HG03196 (cell line): ENCODE results near the gene GPR84.
"Not testable (repeated sequence)": the region's sequence is repeated elsewhere in the genome, so short reads cannot be mapped to it uniquely, and the experiment has no call there.

Experiments used
- ATAC-seq: cut with Tn5 transposase; IDR thresholded peaks from one replicate; pipeline ENCODE4 v1.9.1; 2021; ENCODE audit not compliant: unreplicated experiment

Gene GPR84

DNA sequence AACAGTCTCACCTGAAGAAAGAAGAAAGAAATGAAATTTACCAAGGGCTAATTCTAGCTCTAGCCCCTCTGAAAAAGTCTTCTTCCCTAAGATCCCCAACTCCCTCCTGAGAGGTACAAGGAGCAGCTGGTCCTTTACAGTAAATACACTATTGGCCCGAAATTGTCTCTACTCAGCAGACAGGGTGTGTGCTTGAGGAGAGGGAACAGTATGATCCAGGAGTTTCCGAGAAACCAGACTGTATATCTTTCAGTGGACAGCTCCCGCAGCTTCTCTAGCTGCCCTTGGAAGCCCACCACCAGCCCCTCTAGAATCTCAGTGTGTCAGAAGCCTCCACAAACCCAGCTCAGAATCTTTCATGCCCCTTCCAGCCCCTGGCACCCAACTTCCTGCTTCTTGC, 8.1 kb downstream of the GPR84 start:
- no peak for ATAC-seq

DNA sequence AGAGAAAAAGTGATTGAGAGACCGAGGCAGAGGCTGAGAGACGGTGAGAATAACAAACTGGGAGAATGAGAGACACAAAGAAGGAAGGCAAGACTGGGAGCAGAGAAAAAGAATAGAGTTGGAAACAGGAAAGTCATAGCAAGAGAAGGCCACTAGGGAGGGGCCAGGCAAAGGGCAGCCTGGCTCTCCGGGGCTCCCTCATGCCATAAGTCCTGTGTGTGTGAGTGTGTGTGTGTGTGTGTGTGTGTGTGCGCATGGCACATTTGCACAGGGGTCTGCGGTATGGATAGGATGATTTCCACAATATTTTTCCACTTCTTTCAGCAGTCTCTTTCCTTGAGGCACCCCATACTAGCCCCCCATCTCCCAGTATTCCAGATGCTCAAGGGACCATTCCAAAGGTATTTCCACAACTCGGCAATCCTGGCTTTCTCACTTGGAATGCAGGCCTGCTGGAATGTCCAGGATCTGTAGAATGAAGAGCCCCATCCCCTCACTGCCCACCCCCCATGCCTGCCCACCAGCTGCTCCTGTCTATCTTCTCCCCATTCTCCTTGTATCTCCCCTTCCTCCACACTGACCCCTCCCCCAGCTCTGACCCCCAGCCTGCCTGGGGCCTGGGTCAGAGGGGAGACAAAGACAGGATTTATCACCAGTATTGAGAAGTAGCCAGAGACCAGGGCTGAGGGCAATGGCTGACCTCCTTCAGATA, 9.0 kb downstream of the GPR84 start:
- ATAC-seq: no peak

DNA sequence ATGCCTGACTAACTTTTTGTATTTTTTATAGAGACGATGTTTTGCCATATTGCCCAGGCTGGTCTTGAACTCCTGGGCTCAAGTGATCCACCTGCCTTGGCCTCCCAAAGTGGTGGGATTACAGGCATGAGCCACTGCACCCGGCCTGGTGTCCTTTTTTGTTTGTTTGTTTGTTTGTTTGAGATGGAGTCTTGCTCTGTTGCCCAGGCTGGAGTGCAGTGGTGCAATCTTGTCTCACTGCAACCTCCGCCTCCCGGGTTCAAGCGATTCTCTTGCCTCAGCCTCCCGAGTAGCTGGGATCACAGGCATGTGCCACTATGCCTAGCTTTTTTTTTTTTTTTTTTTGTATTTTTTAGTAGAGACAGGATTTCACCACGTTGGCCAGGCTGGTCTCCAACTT, 10.0 kb downstream of the GPR84 start:
- ATAC-seq: not testable (repeated sequence)

DNA sequence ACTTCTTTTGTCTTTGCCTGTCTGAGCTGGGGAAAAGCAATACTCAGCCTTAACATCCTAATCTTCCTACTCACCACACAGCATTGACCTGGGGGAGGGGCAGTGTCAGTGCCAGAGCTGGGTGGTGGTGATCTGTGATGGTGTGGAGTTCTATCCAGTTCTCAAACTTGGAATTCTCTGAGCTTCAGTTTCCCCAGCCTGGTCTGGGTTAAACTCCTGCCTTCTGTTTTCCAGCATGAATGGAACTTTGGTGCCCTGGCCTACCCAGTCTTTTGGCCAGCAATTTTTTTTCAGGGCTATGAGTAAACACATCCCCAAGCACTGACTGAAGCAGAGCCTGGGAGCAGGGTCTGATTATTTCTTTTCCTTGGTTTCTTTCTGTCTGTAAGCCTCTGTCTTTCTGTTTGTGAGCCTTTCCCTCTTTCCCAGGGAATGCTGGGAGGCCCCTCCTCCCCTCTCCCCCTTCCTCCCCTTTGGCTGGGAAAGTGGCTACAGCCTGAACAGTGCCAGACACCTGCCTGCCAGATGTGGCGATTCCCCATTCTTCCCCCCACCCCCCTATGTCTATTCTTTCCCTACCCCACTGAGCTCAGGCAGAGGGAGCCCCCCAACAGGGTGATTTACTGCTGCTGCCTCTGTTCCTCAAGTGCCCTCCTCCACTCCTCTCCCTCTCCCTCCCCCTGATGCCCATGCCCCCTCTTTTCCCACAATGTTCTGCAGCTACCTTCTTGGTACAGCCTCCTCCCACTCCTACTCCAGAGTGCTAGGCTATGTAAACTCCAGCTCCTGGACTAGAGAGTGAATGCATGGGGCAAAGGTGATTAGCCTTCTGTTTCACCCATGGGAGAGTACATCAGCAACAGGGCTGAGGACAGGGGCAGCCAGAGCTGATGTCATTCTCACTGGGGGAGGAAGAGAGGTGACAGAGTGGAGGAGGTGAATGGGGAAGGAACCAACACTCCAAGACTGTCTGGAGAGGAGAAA, 11.1 kb downstream of the GPR84 start:
- ATAC-seq: no peak

DNA sequence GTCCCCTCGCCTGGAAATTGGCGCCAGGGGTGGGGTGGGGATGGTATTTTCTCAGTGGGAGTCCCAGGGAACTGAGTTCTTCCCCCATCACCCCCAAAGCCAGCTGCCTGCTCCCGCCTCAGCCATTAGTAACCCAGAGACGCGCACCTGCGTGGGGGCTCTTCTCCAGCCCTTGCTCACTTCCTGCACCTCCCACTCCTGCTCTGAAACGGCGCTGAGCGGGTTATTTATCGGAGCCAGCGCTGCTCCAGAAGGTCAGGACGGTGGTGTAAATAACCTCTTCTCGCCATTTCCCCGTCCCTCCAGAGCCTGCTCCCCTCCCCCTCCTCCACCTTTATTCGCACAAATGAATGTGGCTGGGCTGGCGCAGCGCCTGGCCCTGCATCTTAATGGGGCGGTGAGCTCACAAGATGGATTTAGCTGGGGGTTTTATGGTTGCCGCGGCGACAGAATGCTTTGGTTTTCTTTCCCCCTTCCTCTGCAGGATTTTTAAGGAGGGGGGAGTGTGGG, 12.2 kb downstream of the GPR84 start:
- ATAC-seq: no peak

DNA sequence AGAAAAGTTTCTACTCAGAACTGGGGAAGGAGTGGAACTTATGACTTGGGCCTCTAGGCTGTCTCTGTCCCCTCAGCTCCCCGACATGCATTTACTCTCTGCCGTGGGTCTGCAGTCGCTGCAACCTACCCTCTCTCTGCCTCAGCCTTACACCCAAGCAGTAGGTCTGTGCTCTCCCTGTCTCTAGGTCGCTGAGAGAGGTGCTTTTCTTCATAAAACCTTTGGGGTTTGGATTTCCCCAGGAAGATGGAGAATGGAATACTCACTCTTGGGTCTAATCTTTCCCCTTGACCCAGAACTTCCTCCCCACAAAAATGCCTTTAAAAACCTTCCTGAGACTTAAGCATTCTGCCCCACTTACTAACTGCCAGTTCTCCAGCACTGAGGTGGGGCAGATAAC, 12.9 kb downstream of the GPR84 start:
- no peak for ATAC-seq

DNA sequence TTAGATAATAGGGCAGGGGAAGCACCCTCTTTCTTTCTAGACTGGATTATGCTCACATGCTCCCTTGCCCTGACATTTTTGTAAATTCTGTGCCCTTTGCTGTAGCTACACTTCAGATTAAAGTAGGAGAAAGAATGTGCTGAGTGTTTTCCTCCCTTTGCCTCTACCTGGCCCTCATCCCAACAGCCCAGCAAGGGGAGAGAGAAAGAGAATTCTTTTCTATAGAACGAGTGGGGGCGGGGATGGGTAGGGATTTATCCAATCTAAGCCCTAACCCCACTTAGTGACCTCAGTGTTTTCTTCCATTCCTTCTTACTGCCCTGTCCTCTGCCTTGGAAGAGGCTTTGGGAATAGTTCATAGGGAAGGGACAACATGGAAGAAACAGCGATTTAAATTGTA, 13.5 kb downstream of the GPR84 start:
- ATAC-seq: no peak

DNA sequence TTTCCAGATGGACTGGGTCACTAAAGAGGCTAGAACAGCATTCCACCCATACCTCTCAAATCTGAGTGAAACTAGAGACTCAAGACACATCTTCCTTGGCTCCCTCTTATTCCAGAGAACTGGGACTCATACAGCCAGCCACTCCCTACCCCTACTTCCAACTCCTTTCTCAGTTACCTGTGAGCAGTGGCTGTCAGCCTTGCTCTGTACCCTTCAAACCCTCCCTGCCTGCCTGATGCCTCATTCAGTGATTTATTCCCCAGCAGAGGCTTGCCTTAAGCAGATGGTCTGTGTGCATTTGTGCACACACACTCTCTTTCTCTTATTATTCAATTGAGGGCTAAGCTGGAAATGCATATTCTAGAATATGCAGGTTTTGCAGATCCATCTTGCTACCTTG, 14.6 kb downstream of the GPR84 start:
- no peak for ATAC-seq

DNA sequence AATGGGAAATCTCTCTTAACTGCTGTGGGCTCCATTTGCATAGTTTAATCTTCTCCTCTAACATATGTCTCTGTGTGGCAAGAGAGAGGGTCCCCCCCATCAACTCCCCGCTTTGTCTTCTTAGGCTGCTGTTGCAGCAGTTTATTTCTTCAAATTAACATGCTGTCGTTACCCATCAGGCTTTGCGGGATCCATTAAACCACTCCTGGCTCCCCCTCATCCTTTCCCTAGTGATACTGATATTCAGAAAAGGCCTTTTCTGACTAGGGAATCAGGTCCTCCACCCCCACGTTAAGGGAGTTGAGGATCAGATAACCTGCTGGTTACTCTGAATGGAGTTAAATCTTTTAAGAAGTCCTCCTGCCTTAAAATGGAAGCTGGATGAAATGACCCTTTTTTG, 15.2 kb downstream of the GPR84 start:
- ATAC-seq: no peak

DNA sequence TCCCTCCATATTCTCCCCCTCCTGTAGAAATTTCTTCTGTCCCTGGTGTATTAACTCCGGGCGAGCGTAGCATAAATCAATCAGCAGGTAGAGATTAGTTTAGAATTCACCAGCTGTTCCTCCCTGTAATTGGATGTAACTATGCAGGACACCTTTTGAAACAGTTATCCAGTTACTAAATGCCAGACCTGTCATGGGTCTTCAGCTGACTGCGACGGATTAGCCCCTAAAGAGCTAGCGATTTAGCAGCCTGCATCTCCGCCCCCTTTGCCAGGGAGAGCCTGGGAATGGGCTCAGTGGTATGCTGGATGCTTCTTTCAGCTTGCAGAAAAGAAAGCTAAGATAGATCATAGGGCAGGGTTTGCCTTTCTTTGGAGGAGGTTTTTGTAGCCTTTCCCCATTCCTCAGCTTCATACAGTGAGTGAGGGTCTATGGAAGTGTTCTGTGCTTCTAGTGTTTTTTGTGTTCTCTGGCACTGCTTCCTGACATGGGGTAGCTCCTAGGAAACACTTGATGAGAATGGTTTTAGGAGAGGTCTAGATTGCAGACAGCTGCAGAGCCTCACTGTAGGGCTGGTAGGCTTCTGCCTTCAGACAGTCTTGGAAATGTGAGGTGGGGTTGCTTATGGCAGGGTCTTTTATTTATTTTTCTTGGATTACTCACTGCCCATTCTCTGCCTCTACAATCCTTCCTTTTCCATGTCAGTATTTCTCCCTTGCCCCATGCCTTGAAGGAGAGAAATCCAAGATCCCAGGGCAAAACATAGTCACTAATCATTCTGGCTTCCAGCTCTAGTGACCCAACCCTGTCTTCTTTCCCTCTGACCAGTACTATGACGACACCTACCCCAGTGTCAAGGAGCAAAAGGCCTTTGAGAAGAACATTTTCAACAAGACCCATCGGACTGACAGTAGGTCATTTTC, 22.6 kb downstream of the GPR84 start:
- ATAC-seq: no peak

DNA sequence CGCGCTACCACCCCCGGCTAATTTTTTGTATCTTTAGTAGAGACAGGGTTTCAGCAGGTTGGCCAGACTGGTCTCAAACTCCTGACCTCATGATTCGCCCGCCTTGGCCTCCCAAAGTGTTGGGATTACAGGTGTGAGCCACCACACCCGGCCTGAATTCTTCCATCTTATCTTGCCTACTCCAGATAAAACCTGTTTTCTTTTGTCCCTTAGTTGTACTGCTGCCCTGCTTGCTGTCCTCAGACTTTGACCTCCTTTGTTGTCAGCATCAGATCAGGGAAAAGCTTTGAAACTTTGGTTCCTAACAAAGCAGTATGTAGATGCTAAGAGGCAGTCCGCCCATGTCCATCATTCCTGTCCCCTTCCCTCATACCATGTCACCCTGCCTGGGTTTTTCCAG, 23.4 kb downstream of the GPR84 start:
- ATAC-seq: no peak

DNA sequence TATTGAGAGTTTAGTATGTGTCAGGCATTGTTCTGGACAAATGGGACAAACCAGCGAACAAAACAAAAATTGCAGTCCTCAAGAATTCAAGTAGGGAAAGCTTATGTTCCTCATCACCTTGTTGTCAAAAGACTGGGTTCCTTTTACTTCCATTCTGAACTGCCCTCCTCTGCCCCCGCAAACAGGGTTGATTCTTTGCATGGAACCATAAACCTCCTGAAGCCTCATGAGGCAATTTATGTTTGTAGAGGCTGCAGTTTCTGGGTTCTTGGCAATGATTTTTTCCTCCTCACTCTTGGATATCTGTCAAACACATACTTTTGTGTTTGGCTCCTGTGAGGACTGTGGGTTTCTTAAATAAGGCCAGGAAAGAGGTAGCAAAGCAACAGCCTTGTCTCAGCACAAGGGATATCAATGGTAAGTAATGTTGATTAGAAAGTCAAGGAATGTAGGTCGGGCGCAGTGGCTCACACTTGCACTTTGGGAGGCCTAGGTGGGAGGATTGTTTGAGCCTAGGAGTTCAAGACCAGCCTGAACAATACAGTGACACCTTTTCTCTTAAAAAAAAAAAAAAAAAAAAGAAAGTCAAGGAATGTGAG, 25.5 kb downstream of the GPR84 start:
- ATAC-seq: no peak

DNA sequence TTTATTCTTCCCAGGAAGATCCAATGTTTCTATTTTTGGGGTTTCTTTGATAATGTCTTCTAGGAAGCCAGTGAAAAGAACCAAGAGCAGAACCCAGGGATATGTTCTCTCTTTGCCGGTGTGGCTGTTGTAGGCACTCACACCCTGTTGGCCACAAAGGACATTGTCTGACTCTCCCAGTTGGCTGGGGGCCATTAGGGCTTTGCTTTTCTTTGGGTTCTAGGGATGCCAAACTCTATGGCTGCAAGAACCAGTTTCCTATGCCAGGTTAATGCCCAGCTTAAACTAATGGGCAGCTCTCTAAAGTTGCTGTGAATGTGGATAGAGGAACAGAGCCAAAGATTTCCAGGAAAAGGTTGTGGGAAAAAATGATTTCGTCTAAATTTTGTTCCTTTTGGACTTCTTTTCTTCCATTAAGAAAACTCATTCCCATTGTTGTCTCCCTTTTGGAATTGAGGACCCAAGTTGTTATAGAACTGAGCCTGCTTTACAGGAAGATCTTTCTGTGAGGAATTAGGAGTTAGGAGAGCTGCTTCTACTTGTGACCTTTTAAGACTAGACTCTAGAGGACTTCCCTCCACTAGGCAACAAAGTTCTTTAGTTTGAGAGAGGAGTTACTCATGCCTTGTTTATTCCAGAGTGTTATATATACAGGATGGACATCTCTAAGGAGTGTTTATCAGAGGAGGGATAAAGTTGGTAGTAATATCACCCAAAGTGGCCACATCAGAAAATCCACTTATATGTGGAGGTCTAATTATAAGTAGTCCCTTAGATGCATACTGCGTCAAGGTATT, 26.2 kb downstream of the GPR84 start:
- ATAC-seq: no peak

DNA sequence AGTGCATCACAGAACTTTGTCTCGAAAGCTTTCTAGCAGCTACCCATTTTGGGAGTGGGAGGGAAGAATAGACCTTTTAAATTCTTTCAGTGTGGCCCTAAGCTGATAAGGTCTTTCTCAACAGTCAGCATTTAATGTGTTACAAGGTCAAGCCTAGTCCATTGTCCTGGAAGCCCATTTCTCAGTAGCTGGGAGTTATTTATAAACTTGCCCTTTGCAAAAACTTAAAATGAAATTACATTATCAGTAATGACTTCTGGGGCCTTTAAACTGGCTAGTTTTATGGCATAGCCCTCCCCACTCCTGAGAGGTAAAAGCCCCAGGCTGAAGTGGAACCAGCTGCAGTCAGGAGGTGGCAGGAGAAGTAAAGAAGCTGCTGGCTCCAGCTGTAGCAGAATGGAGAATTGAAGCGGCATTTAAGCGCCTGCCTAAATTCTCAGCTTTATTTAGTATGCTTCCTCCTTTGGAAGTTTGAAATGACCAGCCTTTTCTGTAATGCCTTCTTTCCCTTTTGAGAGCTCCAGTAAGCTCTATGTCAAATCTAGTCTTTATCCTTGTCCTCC, 26.9 kb downstream of the GPR84 start:
- no peak for ATAC-seq

DNA sequence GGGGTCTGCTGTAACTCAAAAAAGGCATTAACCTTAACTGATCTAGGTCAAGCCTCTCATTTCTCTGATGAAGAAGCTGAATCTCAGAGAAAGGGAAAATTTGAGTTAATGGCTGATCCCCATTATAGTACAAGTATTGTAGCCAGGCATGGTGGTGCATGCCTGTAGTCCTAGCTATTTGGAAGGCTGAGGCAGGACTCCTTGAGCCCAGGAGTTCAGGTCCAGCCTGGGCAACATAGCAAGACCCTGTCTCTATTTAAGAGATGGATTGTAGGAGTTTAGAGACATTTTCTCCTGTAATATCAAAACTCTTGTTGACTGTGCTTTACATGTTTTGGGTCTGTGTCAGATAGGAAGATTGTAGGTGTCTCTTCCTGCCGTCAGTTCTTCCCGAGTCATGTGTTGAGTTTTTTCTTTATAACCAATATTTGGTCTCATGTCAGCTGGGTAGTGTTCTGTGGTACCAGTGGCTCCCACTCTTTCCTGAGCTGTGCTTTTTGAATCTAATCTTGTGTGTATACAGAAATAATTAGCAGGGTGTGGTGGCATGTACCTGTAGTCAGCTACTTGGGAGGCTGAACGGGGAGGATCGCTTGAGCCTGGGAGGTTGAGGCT, 30.8 kb downstream of the GPR84 start:
- no peak for ATAC-seq

DNA sequence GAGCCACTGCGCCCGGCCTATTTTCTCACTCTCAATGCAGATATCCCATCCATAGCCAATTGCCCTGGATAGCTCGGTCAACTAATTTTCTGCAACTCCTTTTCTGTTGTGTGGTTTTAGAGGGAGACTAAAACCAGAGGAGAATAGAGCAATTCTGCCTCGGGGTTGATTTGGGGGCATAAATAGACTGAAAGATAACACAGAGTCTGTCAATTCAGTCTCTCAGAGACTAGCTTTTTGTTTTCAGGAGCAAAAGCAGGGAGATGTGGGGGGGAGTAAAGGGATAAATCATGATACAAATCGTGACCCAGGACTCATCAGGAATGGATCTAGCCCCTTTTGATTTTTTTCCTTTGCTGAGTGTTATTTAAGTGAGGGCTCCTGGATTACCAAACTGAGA, 32.8 kb downstream of the GPR84 start:
- ATAC-seq: no peak

DNA sequence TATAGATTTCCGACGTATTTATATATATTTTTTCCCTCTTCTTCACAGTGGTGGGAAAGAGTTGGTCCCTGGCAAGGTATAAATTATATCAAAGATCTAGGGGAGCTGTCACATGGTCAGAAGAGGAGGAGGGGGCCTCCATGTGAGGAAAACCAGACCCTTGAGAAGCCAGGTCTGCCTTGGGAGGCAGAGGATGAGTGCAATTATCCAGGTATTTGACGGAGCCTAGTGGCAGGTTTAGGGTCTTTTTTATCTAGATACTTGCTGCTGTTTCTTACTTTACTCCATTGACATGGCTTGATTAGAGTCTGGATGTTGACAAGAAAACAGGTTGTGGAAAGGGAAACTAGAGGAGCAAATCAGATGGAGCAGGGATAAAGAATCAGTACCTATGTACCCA, 33.8 kb downstream of the GPR84 start:
- ATAC-seq: no peak

DNA sequence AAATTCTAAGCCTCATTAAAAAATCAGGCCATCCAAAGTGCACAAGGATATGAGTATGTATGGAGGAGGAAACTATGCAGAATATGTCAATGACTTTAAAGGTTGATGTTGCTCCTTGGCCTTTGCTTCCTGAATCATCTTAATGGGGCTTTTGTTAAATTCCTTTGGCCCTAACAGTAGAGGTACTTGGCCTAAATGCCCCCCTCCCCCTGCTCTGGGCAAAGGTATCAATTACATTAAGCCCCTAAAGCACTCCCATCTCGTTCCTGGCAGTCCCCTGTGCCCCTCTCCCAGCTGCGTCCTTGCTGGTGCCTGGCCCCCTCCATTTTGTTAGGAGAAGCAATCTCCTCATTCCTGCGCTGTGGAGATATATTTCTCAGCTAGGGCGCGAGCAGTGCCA, 34.5 kb downstream of the GPR84 start:
- ATAC-seq: no peak
